Panc1 (cell line): ENCODE measurements around the gene FNIP1. TPM values are rescaled to one million over a fixed set of nuclear protein-coding genes. Genes with fewer than 3 reads are reported as not detected.

Source experiments
- ATAC-seq: fragments of 200-7000 bp; cut with Tn5 transposase; 2 replicates; pipeline ENCODE4 v1.9.1; 2020; ENCODE audit warnings: mild to moderate bottlenecking, moderate library complexity
- BruUV-seq: library from RNA; stranded (reverse); fragments of 400-500 nt; replicated peaks from 2 replicates; lab custom pipeline; 2021; lab: Mats Ljungman, UMichigan
- CTCF ChIA-PET: fragments of 300-600 bp; sonication (Branson Sonifier 250); formaldehyde crosslinking; loops from one replicate; lab custom pipeline; 2022; ENCODE audit warnings: antibody characterized with exemption; lab: Charles Lee
- POLR2A ChIA-PET: fragments of 300-600 bp; sonication (Branson Sonifier 250); formaldehyde crosslinking; loops from one replicate; lab custom pipeline; 2022; ENCODE audit warnings: antibody characterized with exemption; lab: Charles Lee
- DNase-seq: peaks from one replicate; pipeline ENCODE4 v3.0.0-alpha.2; 2010; ENCODE audit warnings: low read depth, low spot score
- H3K27ac ChIP-seq: 2 replicates; pipeline ENCODE4 v1.5.1; 2011; ENCODE audit warnings: mild to moderate bottlenecking, low read length, inconsistent platforms
- H3K27me3 ChIP-seq: fragments of 200-500 bp; sonication (Bioruptor generic); 2 replicates; pipeline ENCODE4 v1.6.0; 2014; ENCODE audit warnings: low read length, inconsistent platforms; ENCODE audit not compliant: control insufficient read depth, insufficient read depth
- H3K36me3 ChIP-seq: fragments of 200-500 bp; sonication (Bioruptor generic); 2 replicates; pipeline ENCODE4 v1.5.1; 2014; ENCODE audit warnings: inconsistent platforms, mild to moderate bottlenecking, low read length, moderate library complexity; ENCODE audit not compliant: control insufficient read depth, insufficient read depth
- H3K4me1 ChIP-seq: 2 replicates; pipeline ENCODE4 v1.5.1; 2011; ENCODE audit warnings: inconsistent platforms, mild to moderate bottlenecking, low read length, moderate library complexity; ENCODE audit not compliant: control insufficient read depth, insufficient read depth
- H3K4me3 ChIP-seq, 2 experiments: 2 replicates each; pipeline ENCODE4 v1.5.1; 2011 to 2012; ENCODE audit warnings: low read depth in 2 of 2, low read length in 2 of 2, mild to moderate bottlenecking in 2 of 2, inconsistent platforms in 1 of 2, moderate library complexity in 1 of 2
- H3K9me3 ChIP-seq: fragments of 200-500 bp; sonication (Bioruptor generic); 2 replicates; pipeline ENCODE4 v1.5.1; 2014; ENCODE audit warnings: low read depth, mild to moderate bottlenecking, inconsistent platforms, low read length, moderate library complexity; ENCODE audit not compliant: control insufficient read depth, insufficient read depth
- CTCF ChIP-seq: fragments of 450-650 bp; IDR thresholded peaks from 2 replicates; pipeline ENCODE4 v1.5.1; 2017; ENCODE audit warnings: mild to moderate bottlenecking
- POLR2AphosphoS5 ChIP-seq: IDR thresholded peaks from 2 replicates; pipeline ENCODE4 v1.6.1; 2012; ENCODE audit warnings: mild to moderate bottlenecking, low read depth, low read length, moderate library complexity
- REST ChIP-seq, 2 experiments: IDR thresholded peaks; 2 replicates each; pipeline ENCODE4 v1.6.1; 2011 to 2012; ENCODE audit warnings: low read depth in 2 of 2, control low read depth in 1 of 2, low read length in 1 of 2, mild to moderate bottlenecking in 1 of 2, moderate library complexity in 1 of 2; ENCODE audit not compliant: insufficient read depth in 1 of 2
- SIN3A ChIP-seq: IDR thresholded peaks from 2 replicates; pipeline ENCODE4 v1.6.1; 2012; ENCODE audit warnings: low read depth, mild to moderate bottlenecking, low read length, moderate library complexity, borderline replicate concordance; ENCODE audit not compliant: insufficient read depth
- TCF7L2 ChIP-seq: IDR thresholded peaks from 2 replicates; pipeline ENCODE4 v1.6.1; 2011; ENCODE audit warnings: mild to moderate bottlenecking, low read depth, low read length, inconsistent platforms
- in situ Hi-C: cut with HindIII; loops from 2 replicates; pipeline ENCODE4 v1.10.0; 2016; ENCODE audit warnings: low sequenced_read_pairs, low pct_unique_long_range_greater_than_20kb
- intact Hi-C: fragments of 100-400 bp; cut with micrococcal nuclease; formaldehyde crosslinking; loops from one replicate; pipeline ENCODE4 v1.10.0; 2022; ENCODE audit not compliant: unreplicated experiment
- total RNA-seq: library from RNA; stranded (reverse); gene quantifications from one replicate; pipeline ENCODE4 v1.2.1, GENCODE V29; 2021; ENCODE audit not compliant: unreplicated experiment

FNIP1 gene
- total RNA-seq, 1 experiment from 2014 or later = 48.3 TPM

GRCh38 chr5:131611064-131611381 lies 185.8 kb downstream of the FNIP1 start:
- no peak for TF ChIP-seq REST (IDR thresholded peaks at IDR 0.05; ENCODE audit: insufficient read depth in 1 of 2, low read depth in 2 of 2, low read length in 1 of 2)
- no peak for TF ChIP-seq POLR2AphosphoS5
- no peak for TF ChIP-seq CTCF
- TF ChIP-seq SIN3A = no peak
- no peak for TF ChIP-seq TCF7L2
- H3K27ac ChIP-seq = peak overlapping the region; percentile 64
- no peak for DNase-seq
- intact Hi-C loops = no loop called here
- no TSS peak for BruUV-seq
- in situ Hi-C loops = no loop called here
- no peaks in the 10 kb centered on the region for H3K27me3 ChIP-seq
- no peaks in the 10 kb centered on the region for H3K36me3 ChIP-seq
- peaks cover 31% of the 10 kb centered on the region for H3K4me1 ChIP-seq
- ChIA-PET CTCF (no interaction called here), POLR2A (interaction anchor here (0.6 kb wide), 1 partner anchor 40 kb away, joined by 7 read pairs; no protein-coding TSS in a partner anchor)
- H3K9me3 ChIP-seq = no peaks in the 10 kb centered on the region
- no peak for ATAC-seq
- no peak overlapping the region for H3K4me3 ChIP-seq

GRCh38 chr5:131610198-131611063 lies 186.4 kb downstream of the FNIP1 start:
- Histone ChIP-seq H3K4me1 (peaks cover 31% of the 10 kb centered on the region), H3K4me3 (no peak overlapping the region), H3K36me3 (no peaks in the 10 kb centered on the region), H3K27me3 (no peaks in the 10 kb centered on the region), H3K9me3 (no peaks in the 10 kb centered on the region), H3K27ac (peak overlapping the region; percentile 64)
- ChIA-PET POLR2A (interaction anchor here (0.6 kb wide), 1 partner anchor 40 kb away, joined by 7 read pairs; no protein-coding TSS in a partner anchor), CTCF (no interaction called here)
- intact Hi-C loops (no loop called here), in situ Hi-C loops (no loop called here)
- BruUV-seq = no TSS peak
- TF ChIP-seq SIN3A = no peak
- TF ChIP-seq REST (IDR thresholded peaks at IDR 0.05; ENCODE audit: insufficient read depth in 1 of 2, low read depth in 2 of 2, low read length in 1 of 2) = no peak
- no peak for TF ChIP-seq TCF7L2
- TF ChIP-seq CTCF = no peak
- TF ChIP-seq POLR2AphosphoS5 = no peak
- no peak for DNase-seq
- ATAC-seq = peak; percentile 85
